ENCODE measurements around the gene IGSF3.

The IGSF3 gene
- 0 to 82.8 (median 3.8) reads per million in 9 experiments for total RNA-seq

- peak; percentile 72 for ATAC-seq (replicated peaks)
- Mint-ChIP-seq H3K4me1 (ENCODE audit: low read depth in 2 of 2) (peaks cover 7 to 8% of the 10 kb centered on the region in 2 donors), H3K4me3 (peak within 1 kb of the TSS; percentile 70 to 74), H3K36me3 (ENCODE audit: insufficient read depth) (peaks cover 6% of the 10 kb centered on the region), H3K27me3 (peaks cover 51 to 52% of the 10 kb centered on the region in 2 donors), H3K27ac (no peak within 1 kb of the TSS), H3K9me3 (no peaks in the 10 kb centered on the region)
- peak in 2 of 3 experiments; percentile 5 to 6 for DNase-seq
These were observed at the start of gene IGSF3 for GRCh38 chr1:116667575-116668105. IGSF3 (minus strand) TSS chr1:116667733; CDS start chr1:116666326, 1,407 bp downstream.

GRCh38 chr1:116717318-116717717 is 49.8 kb upstream of the IGSF3 start:
- DNase-seq (no peak), ATAC-seq (replicated peaks) (no peak)
- Mint-ChIP-seq H3K4me3 (no peak overlapping the region), H3K27me3 (peaks cover 12 to 15% of the 10 kb centered on the region in 2 donors), H3K27ac (no peak overlapping the region), H3K4me1 (ENCODE audit: low read depth in 2 of 2) (no peaks in the 10 kb centered on the region), H3K9me3 (no peaks in the 10 kb centered on the region), H3K36me3 (ENCODE audit: insufficient read depth) (no peaks in the 10 kb centered on the region)

- Mint-ChIP-seq H3K4me3 (no peak overlapping the region), H3K27ac (no peak overlapping the region), H3K9me3 (no peaks in the 10 kb centered on the region), H3K36me3 (ENCODE audit: insufficient read depth) (no peaks in the 10 kb centered on the region), H3K27me3 (peaks cover 12 to 18% of the 10 kb centered on the region in 2 donors), H3K4me1 (ENCODE audit: low read depth in 2 of 2) (no peaks in the 10 kb centered on the region)
- no peak for DNase-seq
- ATAC-seq (replicated peaks) = no peak
These were observed 48.9 kb upstream of the IGSF3 start for GRCh38 chr1:116716391-116716790.

GRCh38 chr1:116713474-116713873 is 45.9 kb upstream of the IGSF3 start:
- no peak overlapping the region for H3K27ac Mint-ChIP-seq
- peaks cover 35 to 37% of the 10 kb centered on the region in 2 donors for H3K27me3 Mint-ChIP-seq
- no peaks in the 10 kb centered on the region for H3K4me1 Mint-ChIP-seq (ENCODE audit: low read depth in 2 of 2)
- H3K36me3 Mint-ChIP-seq (ENCODE audit: insufficient read depth) = no peaks in the 10 kb centered on the region
- DNase-seq (no peak), ATAC-seq (replicated peaks) (no peak)
- no peak overlapping the region for H3K4me3 Mint-ChIP-seq
- H3K9me3 Mint-ChIP-seq = no peaks in the 10 kb centered on the region

GRCh38 chr1:116712510-116712909 is 45.0 kb upstream of the IGSF3 start:
- peaks cover 45 to 46% of the 10 kb centered on the region in 2 donors for H3K27me3 Mint-ChIP-seq
- no peak for DNase-seq
- H3K4me1 Mint-ChIP-seq (ENCODE audit: low read depth in 2 of 2) = no peaks in the 10 kb centered on the region
- no peak overlapping the region for H3K27ac Mint-ChIP-seq
- no peaks in the 10 kb centered on the region for H3K36me3 Mint-ChIP-seq (ENCODE audit: insufficient read depth)
- no peak for ATAC-seq (replicated peaks)
- no peak overlapping the region for H3K4me3 Mint-ChIP-seq
- H3K9me3 Mint-ChIP-seq = no peaks in the 10 kb centered on the region

- DNase-seq = no peak
- no peak for ATAC-seq (replicated peaks)
- H3K27ac Mint-ChIP-seq = no peak overlapping the region
- no peaks in the 10 kb centered on the region for H3K9me3 Mint-ChIP-seq
- no peak overlapping the region for H3K4me3 Mint-ChIP-seq
- H3K4me1 Mint-ChIP-seq (ENCODE audit: low read depth in 2 of 2) = no peaks in the 10 kb centered on the region
- H3K27me3 Mint-ChIP-seq = peaks cover 44 to 48% of the 10 kb centered on the region in 2 donors
- no peaks in the 10 kb centered on the region for H3K36me3 Mint-ChIP-seq (ENCODE audit: insufficient read depth)
These were observed 43.8 kb upstream of the IGSF3 start for GRCh38 chr1:116711263-116711840.

- ATAC-seq (replicated peaks) = no peak
These were observed 43.1 kb upstream of the IGSF3 start for GRCh38 chr1:116710420-116711262.

GRCh38 chr1:116709666-116710167 is 42.2 kb upstream of the IGSF3 start:
- peaks cover 40 to 48% of the 10 kb centered on the region in 2 donors for H3K27me3 Mint-ChIP-seq
- no peak overlapping the region for H3K4me3 Mint-ChIP-seq
- no peaks in the 10 kb centered on the region for H3K36me3 Mint-ChIP-seq (ENCODE audit: insufficient read depth)
- ATAC-seq (replicated peaks) = no peak
- H3K27ac Mint-ChIP-seq = no peak overlapping the region
- DNase-seq = no peak
- H3K4me1 Mint-ChIP-seq (ENCODE audit: low read depth in 2 of 2) = no peaks in the 10 kb centered on the region
- H3K9me3 Mint-ChIP-seq = no peaks in the 10 kb centered on the region

More at GRCh38 chr1:116710420-116711262, 43.1 kb upstream of the IGSF3 start:
- no peaks in the 10 kb centered on the region for H3K4me1 Mint-ChIP-seq (ENCODE audit: low read depth in 2 of 2)
- no peak overlapping the region for H3K27ac Mint-ChIP-seq
- no peaks in the 10 kb centered on the region for H3K36me3 Mint-ChIP-seq (ENCODE audit: insufficient read depth)
- H3K9me3 Mint-ChIP-seq = no peaks in the 10 kb centered on the region
- H3K4me3 Mint-ChIP-seq = no peak overlapping the region
- H3K27me3 Mint-ChIP-seq = peaks cover 44 to 48% of the 10 kb centered on the region in 2 donors
- DNase-seq = no peak

GRCh38 chr1:116708255-116708900 is 40.8 kb upstream of the IGSF3 start:
- peaks cover 37 to 40% of the 10 kb centered on the region in 2 donors for H3K27me3 Mint-ChIP-seq
- H3K36me3 Mint-ChIP-seq (ENCODE audit: insufficient read depth) = no peaks in the 10 kb centered on the region
- ATAC-seq (replicated peaks) = no peak
- no peaks in the 10 kb centered on the region for H3K9me3 Mint-ChIP-seq
- H3K4me3 Mint-ChIP-seq = no peak overlapping the region
- H3K27ac Mint-ChIP-seq = no peak overlapping the region
- DNase-seq = no peak
- no peaks in the 10 kb centered on the region for H3K4me1 Mint-ChIP-seq (ENCODE audit: low read depth in 2 of 2)

- Mint-ChIP-seq H3K36me3 (ENCODE audit: insufficient read depth) (no peaks in the 10 kb centered on the region), H3K27me3 (peaks cover 31 to 36% of the 10 kb centered on the region in 2 donors), H3K4me1 (ENCODE audit: low read depth in 2 of 2) (no peaks in the 10 kb centered on the region), H3K27ac (no peak overlapping the region), H3K4me3 (no peak overlapping the region), H3K9me3 (no peaks in the 10 kb centered on the region)
- no peak for ATAC-seq (replicated peaks)
- DNase-seq = no peak
These were observed 39.3 kb upstream of the IGSF3 start for GRCh38 chr1:116706841-116707240.

GRCh38 chr1:116706123-116706522 is 38.6 kb upstream of the IGSF3 start:
- ATAC-seq (replicated peaks) = no peak
- H3K36me3 Mint-ChIP-seq (ENCODE audit: insufficient read depth) = no peaks in the 10 kb centered on the region
- H3K9me3 Mint-ChIP-seq = no peaks in the 10 kb centered on the region

GRCh38 chr1:116704278-116704677 is 36.7 kb upstream of the IGSF3 start:
- no peaks in the 10 kb centered on the region for H3K4me1 Mint-ChIP-seq (ENCODE audit: low read depth in 2 of 2)
- ATAC-seq (replicated peaks) (no peak), DNase-seq (no peak)
- H3K9me3 Mint-ChIP-seq = no peaks in the 10 kb centered on the region
- no peak overlapping the region for H3K4me3 Mint-ChIP-seq
- no peaks in the 10 kb centered on the region for H3K36me3 Mint-ChIP-seq (ENCODE audit: insufficient read depth)
- H3K27me3 Mint-ChIP-seq = peaks cover 15 to 20% of the 10 kb centered on the region in 2 donors
- H3K27ac Mint-ChIP-seq = no peak overlapping the region

More at GRCh38 chr1:116706123-116706522, 38.6 kb upstream of the IGSF3 start:
- H3K27me3 Mint-ChIP-seq = peaks cover 31 to 36% of the 10 kb centered on the region in 2 donors
- no peak overlapping the region for H3K4me3 Mint-ChIP-seq
- H3K27ac Mint-ChIP-seq = no peak overlapping the region
- H3K4me1 Mint-ChIP-seq (ENCODE audit: low read depth in 2 of 2) = no peaks in the 10 kb centered on the region
- no peak for DNase-seq

- Mint-ChIP-seq H3K4me1 (ENCODE audit: low read depth in 2 of 2) (no peaks in the 10 kb centered on the region), H3K27me3 (peaks cover 0 to 1% of the 10 kb centered on the region in 2 donors), H3K27ac (no peak overlapping the region), H3K4me3 (no peak overlapping the region), H3K36me3 (ENCODE audit: insufficient read depth) (no peaks in the 10 kb centered on the region), H3K9me3 (no peaks in the 10 kb centered on the region)
- DNase-seq = no peak
- no peak for ATAC-seq (replicated peaks)
These were observed 32.1 kb upstream of the IGSF3 start for GRCh38 chr1:116699605-116700004.
